ENCODE data around the gene DCLK2. TPM values are rescaled to one million over a fixed set of nuclear protein-coding genes. Genes with fewer than 3 reads are reported as not detected.

Gene DCLK2
- polyA plus RNA-seq, 6 donors from 2014 or later, result 0.34 to 9.1 (median 2.0) TPM

GRCh38 chr4:150261571-150261970 is 183.3 kb downstream of the DCLK2 start:
- no peaks in the 10 kb centered on the region for H3K9me3 Mint-ChIP-seq
- H3K4me1 Mint-ChIP-seq, result no peaks in the 10 kb centered on the region
- no peak overlapping the region for H3K27ac Mint-ChIP-seq
- no peak for DNase-seq
- peaks cover 0 to 13% of the 10 kb centered on the region in 2 donors for H3K36me3 Mint-ChIP-seq
- no peak overlapping the region for H3K4me3 Mint-ChIP-seq
- no peaks in the 10 kb centered on the region for H3K27me3 Mint-ChIP-seq
- no peak for ATAC-seq (ENCODE audit: low read depth in 2 of 2)

DNA sequence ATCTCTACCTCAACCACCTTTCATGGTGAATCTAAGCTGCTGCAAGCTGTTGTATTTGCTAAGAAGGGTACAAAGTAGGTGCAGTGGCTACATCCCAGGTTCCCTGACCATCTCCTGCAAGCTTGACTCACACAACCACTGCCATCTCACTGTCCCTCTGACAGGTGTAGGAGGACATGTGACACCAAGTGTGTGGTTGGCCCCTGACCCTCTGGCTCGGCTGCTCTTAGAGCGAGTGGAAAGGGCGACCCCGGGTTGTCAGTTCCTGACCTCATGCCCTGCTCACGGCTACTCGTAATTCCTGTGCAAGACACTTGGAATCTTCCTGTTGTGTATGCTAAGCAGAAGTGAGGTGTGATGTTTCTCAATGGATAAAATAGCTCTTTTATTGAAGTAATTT is 184.4 kb downstream of the DCLK2 start:
- H3K9me3 Mint-ChIP-seq, result no peaks in the 10 kb centered on the region
- H3K4me3 Mint-ChIP-seq, result no peak overlapping the region
- H3K4me1 Mint-ChIP-seq, result no peaks in the 10 kb centered on the region
- peaks cover 6 to 19% of the 10 kb centered on the region in 2 donors for H3K36me3 Mint-ChIP-seq
- ATAC-seq (ENCODE audit: low read depth in 2 of 2) (no peak), DNase-seq (no peak)
- peak overlapping the region in 2 of 6 donors; percentile 65 to 85 for H3K27ac Mint-ChIP-seq
- H3K27me3 Mint-ChIP-seq, result no peaks in the 10 kb centered on the region

- H3K27ac Mint-ChIP-seq, result peak overlapping the region in 1 of 6 donors; percentile 26
- no peaks in the 10 kb centered on the region for H3K9me3 Mint-ChIP-seq
- no peak for ATAC-seq (ENCODE audit: low read depth in 2 of 2)
- no peaks in the 10 kb centered on the region for H3K27me3 Mint-ChIP-seq
- DNase-seq, result no peak
- no peaks in the 10 kb centered on the region for H3K4me1 Mint-ChIP-seq
- no peak overlapping the region for H3K4me3 Mint-ChIP-seq
- H3K36me3 Mint-ChIP-seq, result peaks cover 18 to 30% of the 10 kb centered on the region in 2 donors
Measured at GRCh38 chr4:150264595-150265161, 186.4 kb downstream of the DCLK2 start.

DNA sequence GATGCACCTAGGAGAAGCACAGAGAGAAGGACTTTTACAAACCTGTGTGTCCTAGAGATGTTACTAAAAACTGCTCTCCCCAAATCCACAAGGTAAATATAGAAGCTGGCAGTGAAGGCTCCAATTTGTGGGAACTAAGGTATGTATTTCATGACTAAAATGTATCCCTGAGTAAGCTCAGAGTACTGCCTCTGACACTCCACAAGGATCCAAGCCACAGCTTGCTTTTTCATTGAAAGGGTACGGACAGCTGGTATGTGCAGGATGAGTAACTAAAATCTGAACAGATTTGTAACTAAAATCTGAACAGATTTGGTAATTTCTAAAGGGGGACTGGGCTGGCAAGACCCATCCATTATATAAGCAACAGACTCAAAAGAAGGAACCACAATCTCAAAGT is 187.6 kb downstream of the DCLK2 start:
- Mint-ChIP-seq H3K4me1 (no peaks in the 10 kb centered on the region), H3K27me3 (no peaks in the 10 kb centered on the region), H3K4me3 (no peak overlapping the region), H3K36me3 (peaks cover 27 to 41% of the 10 kb centered on the region in 2 donors), H3K9me3 (no peaks in the 10 kb centered on the region), H3K27ac (peak overlapping the region in 1 of 6 donors; percentile 48)
- ATAC-seq (ENCODE audit: low read depth in 2 of 2) (no peak), DNase-seq (no peak)

- ATAC-seq (ENCODE audit: low read depth in 2 of 2) (no peak), DNase-seq (no peak)
- peaks cover 0 to 4% (median 0%) of the 10 kb centered on the region in 7 donors for H3K9me3 Mint-ChIP-seq
- no peaks in the 10 kb centered on the region for H3K27me3 Mint-ChIP-seq
- no peaks in the 10 kb centered on the region for H3K4me1 Mint-ChIP-seq
- no peak overlapping the region for H3K4me3 Mint-ChIP-seq
- peak overlapping the region in 1 of 6 donors; percentile 27 for H3K27ac Mint-ChIP-seq
- H3K36me3 Mint-ChIP-seq, result peaks cover 42 to 44% of the 10 kb centered on the region in 2 donors
Measured at GRCh38 chr4:150268444-150268843, 190.2 kb downstream of the DCLK2 start.

DNA sequence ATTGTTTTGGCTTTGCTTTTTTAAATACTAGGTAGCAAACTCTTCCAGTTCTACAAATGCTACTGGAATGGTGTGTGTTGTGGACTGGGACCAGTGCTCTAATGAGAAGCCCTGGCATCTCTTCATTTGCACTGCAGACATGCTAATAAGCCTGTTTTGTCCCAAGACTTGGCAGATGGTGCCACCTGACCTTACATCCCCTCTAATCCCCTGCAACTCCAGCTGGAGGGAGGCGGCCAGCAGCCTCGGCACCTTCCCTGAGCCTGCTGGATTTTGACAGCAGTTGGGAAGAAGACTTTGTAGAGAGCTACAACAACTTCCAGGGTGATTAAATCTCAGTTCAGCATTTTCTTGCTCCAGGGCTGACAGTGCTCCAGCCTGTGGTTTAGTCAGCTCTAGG is 200.0 kb downstream of the DCLK2 start:
- ATAC-seq (ENCODE audit: low read depth in 2 of 2) (no peak), DNase-seq (no peak)
- Mint-ChIP-seq H3K4me3 (no peak overlapping the region), H3K36me3 (peaks cover 73 to 74% of the 10 kb centered on the region in 2 donors), H3K9me3 (peaks cover 5 to 31% (median 22%) of the 10 kb centered on the region in 7 donors), H3K27ac (no peak overlapping the region), H3K4me1 (no peaks in the 10 kb centered on the region), H3K27me3 (no peaks in the 10 kb centered on the region)

- Mint-ChIP-seq H3K9me3 (peaks cover 0 to 31% (median 16%) of the 10 kb centered on the region in 7 donors), H3K4me1 (no peaks in the 10 kb centered on the region), H3K36me3 (peaks cover 64% of the 10 kb centered on the region in 2 donors), H3K27me3 (no peaks in the 10 kb centered on the region), H3K27ac (peak overlapping the region in 1 of 6 donors; percentile 16), H3K4me3 (no peak overlapping the region)
- DNase-seq, result no peak
- ATAC-seq (ENCODE audit: low read depth in 2 of 2), result no peak
Measured at GRCh38 chr4:150280081-150280895, 202.0 kb downstream of the DCLK2 start.

DNA sequence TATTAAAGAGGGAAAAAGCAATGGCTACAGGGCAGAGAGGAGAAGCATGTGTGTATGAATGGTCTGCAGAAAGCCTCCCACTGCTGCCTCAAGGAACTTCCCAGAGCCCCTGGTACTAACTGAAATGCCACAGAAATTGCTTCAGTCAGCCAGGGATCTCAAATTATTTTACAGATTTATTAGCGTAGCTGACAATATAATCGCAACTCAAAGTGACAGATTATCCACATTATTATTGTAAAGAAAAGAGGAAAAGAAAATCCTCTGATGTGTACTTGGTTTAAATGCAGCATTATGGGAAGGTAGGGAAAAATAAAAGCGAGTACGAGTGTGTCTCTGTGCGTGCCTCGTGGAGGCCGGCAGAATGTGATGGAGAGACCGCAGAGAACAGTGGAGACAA is 202.7 kb downstream of the DCLK2 start:
- DNase-seq (no peak), ATAC-seq (ENCODE audit: low read depth in 2 of 2) (no peak)
- Mint-ChIP-seq H3K27ac (no peak overlapping the region), H3K27me3 (no peaks in the 10 kb centered on the region), H3K4me1 (no peaks in the 10 kb centered on the region), H3K36me3 (peaks cover 61 to 64% of the 10 kb centered on the region in 2 donors), H3K4me3 (no peak overlapping the region), H3K9me3 (peaks cover 0 to 30% (median 16%) of the 10 kb centered on the region in 7 donors)

- DNase-seq, result no peak
- H3K27ac Mint-ChIP-seq, result no peak overlapping the region
- no peaks in the 10 kb centered on the region for H3K4me1 Mint-ChIP-seq
- no peaks in the 10 kb centered on the region for H3K27me3 Mint-ChIP-seq
- H3K9me3 Mint-ChIP-seq, result peaks cover 0 to 7% (median 3%) of the 10 kb centered on the region in 7 donors
- peaks cover 40 to 48% of the 10 kb centered on the region in 2 donors for H3K36me3 Mint-ChIP-seq
- H3K4me3 Mint-ChIP-seq, result no peak overlapping the region
- ATAC-seq (ENCODE audit: low read depth in 2 of 2), result no peak
Measured at GRCh38 chr4:150283689-150284088, 205.4 kb downstream of the DCLK2 start.

DNA sequence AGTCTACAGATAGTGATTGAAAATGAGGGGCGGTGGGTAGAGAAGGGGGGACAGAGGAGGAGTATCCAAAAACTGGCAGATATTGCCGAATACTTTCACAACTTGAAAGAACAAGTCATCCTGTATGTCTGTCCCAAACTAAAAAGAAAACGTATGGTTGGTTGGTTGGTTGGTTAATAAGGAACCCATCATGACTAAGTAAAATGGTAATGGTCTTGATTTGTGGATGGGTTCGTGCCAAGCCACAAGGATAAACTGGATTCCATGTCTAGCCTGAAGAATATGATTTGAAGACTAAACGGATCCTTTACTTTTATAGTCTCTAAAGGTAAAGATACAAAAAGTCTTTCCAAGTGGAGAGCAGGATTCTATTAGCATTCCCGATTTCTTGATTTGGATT is 208.4 kb downstream of the DCLK2 start:
- Mint-ChIP-seq H3K9me3 (no peaks in the 10 kb centered on the region), H3K36me3 (peaks cover 21 to 22% of the 10 kb centered on the region in 2 donors), H3K4me1 (no peaks in the 10 kb centered on the region), H3K4me3 (no peak overlapping the region), H3K27me3 (no peaks in the 10 kb centered on the region), H3K27ac (peak overlapping the region in 1 of 6 donors; percentile 3)
- DNase-seq, result no peak
- ATAC-seq (ENCODE audit: low read depth in 2 of 2), result no peak

GRCh38 chr4:150289198-150289597 is 211.0 kb downstream of the DCLK2 start:
- H3K36me3 Mint-ChIP-seq, result peaks cover 0 to 21% of the 10 kb centered on the region in 2 donors
- H3K27ac Mint-ChIP-seq, result peak overlapping the region in 3 of 6 donors; percentile 33 to 71 (median 63)
- DNase-seq (no peak), ATAC-seq (ENCODE audit: low read depth in 2 of 2) (no peak)
- H3K4me3 Mint-ChIP-seq, result no peak overlapping the region
- H3K9me3 Mint-ChIP-seq, result peaks cover 0 to 8% (median 0%) of the 10 kb centered on the region in 7 donors
- H3K4me1 Mint-ChIP-seq, result peaks cover 0 to 4% (median 0%) of the 10 kb centered on the region in 3 donors
- no peaks in the 10 kb centered on the region for H3K27me3 Mint-ChIP-seq

DNA sequence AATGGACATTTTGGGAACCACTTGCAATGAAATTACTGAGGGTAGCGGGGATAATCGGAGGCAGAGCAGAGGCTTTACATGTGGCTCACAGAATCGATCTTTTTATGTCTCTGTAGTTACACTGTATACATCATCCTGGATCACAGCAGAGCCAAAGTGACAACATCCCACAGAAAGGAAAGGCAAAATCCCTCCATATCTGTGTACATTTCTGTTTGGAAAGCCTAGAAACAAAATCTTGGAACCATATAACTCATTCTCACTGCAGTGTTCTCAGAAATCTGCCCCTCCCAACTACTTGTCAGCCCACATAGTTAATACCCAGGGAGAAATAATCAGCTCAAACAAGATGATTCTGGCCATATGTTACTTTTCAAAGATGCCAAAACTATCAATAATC is 211.6 kb downstream of the DCLK2 start:
- peaks cover 0 to 8% (median 0%) of the 10 kb centered on the region in 7 donors for H3K9me3 Mint-ChIP-seq

GRCh38 chr4:150297861-150298474 is 219.7 kb downstream of the DCLK2 start:
- H3K4me1 Mint-ChIP-seq, result peaks cover 0 to 4% (median 0%) of the 10 kb centered on the region in 3 donors
- no peaks in the 10 kb centered on the region for H3K27me3 Mint-ChIP-seq
- no peak overlapping the region for H3K27ac Mint-ChIP-seq
- no peak overlapping the region for H3K4me3 Mint-ChIP-seq
- peaks cover 0 to 2% (median 0%) of the 10 kb centered on the region in 7 donors for H3K9me3 Mint-ChIP-seq
- H3K36me3 Mint-ChIP-seq, result peaks cover 0 to 15% of the 10 kb centered on the region in 2 donors
- ATAC-seq (ENCODE audit: low read depth in 2 of 2) (no peak), DNase-seq (no peak)

More for the DNA sequence above, 211.6 kb downstream of the DCLK2 start:
- Mint-ChIP-seq H3K36me3 (peaks cover 0 to 21% of the 10 kb centered on the region in 2 donors), H3K4me1 (peaks cover 0 to 4% (median 0%) of the 10 kb centered on the region in 3 donors), H3K27me3 (no peaks in the 10 kb centered on the region), H3K27ac (no peak overlapping the region), H3K4me3 (no peak overlapping the region)
- DNase-seq, result no peak
- no peak for ATAC-seq (ENCODE audit: low read depth in 2 of 2)
